Effector memory CD8-positive, alpha-beta T cell (primary cell): ENCODE measurements around the gene PTAR1.
A peak's percentile ranks its signal among the peaks of the same experiment; 100 is the strongest.
"Not testable (repeated sequence)": the region's sequence is repeated elsewhere in the genome, so short reads cannot be mapped to it uniquely, and the experiment has no call there.

Source experiments
- ATAC-seq: fragments of 150-1000 bp; cut with Tn5 transposase; replicated peaks from 2 replicates; pipeline ENCODE4 v1.10.0; 2021; ENCODE audit warnings: mild to moderate bottlenecking, moderate library complexity
- DNase-seq, 3 experiments: peaks; one replicate each; pipeline ENCODE4 v3.0.0; 2021
- H3K27ac Mint-ChIP-seq, 2 donors: one replicate each; pipeline ENCODE4 v1.8.0; 2022; ENCODE audit warnings: mild to moderate bottlenecking in 2 of 2, mixed read lengths in 2 of 2, moderate library complexity in 2 of 2
- H3K27me3 Mint-ChIP-seq, 2 donors: one replicate each; pipeline ENCODE4 v1.8.0; 2022; ENCODE audit warnings: mixed read lengths in 2 of 2
- H3K36me3 Mint-ChIP-seq: one replicate; pipeline ENCODE4 v1.8.0; 2022; ENCODE audit warnings: mild to moderate bottlenecking, moderate library complexity, mixed read lengths; ENCODE audit not compliant: insufficient read depth
- H3K4me1 Mint-ChIP-seq, 2 donors: one replicate each; pipeline ENCODE4 v1.8.0; 2022; ENCODE audit warnings: low read depth in 2 of 2, mixed read lengths in 2 of 2
- H3K4me3 Mint-ChIP-seq, 2 donors: one replicate each; pipeline ENCODE4 v1.8.0; 2022; ENCODE audit warnings: mild to moderate bottlenecking in 2 of 2, mixed read lengths in 2 of 2, moderate library complexity in 2 of 2
- H3K9me3 Mint-ChIP-seq, 2 donors: one replicate each; pipeline ENCODE4 v1.8.0; 2022; ENCODE audit warnings: mixed read lengths in 2 of 2
- total RNA-seq, 9 experiments: gene quantifications; one replicate each; lab custom pipeline; 2026; lab: John Stamatoyannopoulos, UW

The PTAR1 gene, protein sequence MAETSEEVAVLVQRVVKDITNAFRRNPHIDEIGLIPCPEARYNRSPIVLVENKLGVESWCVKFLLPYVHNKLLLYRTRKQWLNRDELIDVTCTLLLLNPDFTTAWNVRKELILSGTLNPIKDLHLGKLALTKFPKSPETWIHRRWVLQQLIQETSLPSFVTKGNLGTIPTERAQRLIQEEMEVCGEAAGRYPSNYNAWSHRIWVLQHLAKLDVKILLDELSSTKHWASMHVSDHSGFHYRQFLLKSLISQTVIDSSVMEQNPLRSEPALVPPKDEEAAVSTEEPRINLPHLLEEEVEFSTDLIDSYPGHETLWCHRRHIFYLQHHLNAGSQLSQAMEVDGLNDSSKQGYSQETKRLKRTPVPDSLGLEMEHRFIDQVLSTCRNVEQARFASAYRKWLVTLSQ
- 79.0 to 285 (median 114) reads per million in 9 experiments for total RNA-seq

DNA sequence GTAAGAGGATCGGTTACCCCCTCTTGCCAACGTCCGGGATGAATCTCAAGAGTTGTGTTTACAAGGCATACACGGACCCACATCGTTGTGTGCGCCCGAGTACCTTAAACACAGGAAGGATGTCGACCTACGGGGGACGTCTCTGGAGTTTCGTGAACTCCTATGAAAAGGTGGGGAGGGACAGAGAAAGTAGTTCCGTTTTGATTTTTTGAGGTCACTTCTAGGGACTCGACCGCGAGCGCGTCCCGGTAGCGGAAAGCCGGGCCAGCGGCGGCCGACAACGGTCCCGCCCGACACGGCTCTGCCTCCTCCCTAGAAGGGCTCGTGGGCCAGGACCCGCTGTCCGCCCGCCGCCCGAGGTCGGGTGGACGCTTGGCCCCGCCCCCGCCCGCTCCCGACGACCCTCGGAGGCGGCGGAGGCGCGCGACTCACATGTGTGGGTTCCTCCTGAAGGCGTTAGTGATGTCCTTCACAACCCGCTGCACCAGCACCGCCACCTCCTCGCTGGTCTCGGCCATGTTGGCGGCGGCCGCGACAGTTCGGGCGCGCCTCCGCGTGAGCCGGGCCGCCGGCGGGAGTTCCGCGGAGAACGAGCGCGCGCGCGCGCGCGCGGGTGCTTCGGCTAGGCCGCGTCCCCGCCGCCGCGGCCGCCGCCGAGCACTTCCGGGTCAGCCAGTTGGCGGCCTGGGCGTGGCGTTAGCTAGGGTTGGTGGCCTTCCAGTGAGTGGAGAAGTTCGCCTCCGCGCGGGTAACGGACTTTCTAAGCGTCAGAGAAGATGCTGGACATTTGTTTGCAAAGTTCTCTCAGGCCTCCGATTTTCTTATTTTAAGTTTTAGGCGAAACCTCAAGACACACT is at the start of gene PTAR1:
Gene PTAR1 (minus strand): TSS at position 591 of the 857 bp plus-strand sequence. CDS start 73 bp downstream, at position 518.
- Mint-ChIP-seq H3K4me3 (peak within 1 kb of the TSS; percentile 91 to 95), H3K9me3 (no peaks in the 10 kb centered on the region), H3K36me3 (peaks cover 10% of the 10 kb centered on the region), H3K27ac (peak within 1 kb of the TSS; percentile 94 to 95), H3K27me3 (no peaks in the 10 kb centered on the region), H3K4me1 (peaks cover 17 to 39% of the 10 kb centered on the region in 2 donors)
- ATAC-seq (peak; percentile 84), DNase-seq (peak; percentile 85 to 90 (median 86))

DNA sequence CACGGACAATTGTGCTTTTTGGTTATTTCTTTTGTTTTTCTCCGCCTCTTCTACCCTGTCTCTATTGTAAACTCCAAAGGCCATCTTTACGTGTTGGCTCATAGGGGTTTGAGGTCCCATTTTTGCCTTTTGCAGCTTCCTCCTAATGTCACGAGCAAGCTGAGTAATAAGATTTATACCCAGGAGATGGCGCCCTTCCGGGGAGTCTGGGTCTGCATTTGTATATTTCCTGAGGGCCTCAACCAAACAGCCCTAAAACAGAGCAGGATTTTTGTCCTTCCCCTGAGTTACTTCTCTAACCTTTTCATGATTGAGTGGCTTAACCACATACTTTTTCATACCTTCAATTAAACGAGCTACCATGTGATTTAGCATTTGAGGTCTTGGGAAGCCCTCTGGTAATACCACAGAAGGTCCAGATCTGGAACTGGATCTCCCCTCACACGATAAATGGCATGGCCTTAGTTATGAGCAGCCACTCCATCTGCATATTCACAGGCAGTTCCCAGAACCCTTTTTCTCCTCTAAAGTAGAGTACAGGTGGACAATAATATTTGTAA is 49.6 kb upstream of the PTAR1 start:
- Mint-ChIP-seq H3K27me3 (peaks cover 11 to 24% of the 10 kb centered on the region in 2 donors), H3K36me3 (no peaks in the 10 kb centered on the region), H3K4me1 (no peaks in the 10 kb centered on the region), H3K9me3 (no peaks in the 10 kb centered on the region), H3K27ac (no peak overlapping the region), H3K4me3 (no peak overlapping the region)
- DNase-seq (no peak), ATAC-seq (no peak)

DNA sequence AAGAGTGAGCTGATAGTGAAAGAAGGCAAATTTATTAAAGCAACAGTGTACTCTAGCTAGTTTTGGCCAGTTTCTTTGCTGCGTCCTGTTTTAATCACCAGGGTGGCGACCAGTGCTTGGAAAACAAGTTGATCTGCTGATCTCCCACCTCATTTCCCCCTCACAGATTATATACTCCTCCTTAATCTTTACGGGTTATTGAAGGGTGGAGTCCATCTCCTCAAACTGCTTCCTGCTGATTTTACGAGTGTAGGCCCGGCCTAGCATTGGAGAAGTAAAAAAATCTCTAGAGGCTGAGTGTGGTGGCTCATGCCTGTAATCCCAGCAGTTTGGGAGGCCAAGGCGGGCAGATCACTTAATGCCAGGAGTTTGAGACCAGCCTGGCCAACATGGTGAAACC is 46.8 kb upstream of the PTAR1 start:
- Mint-ChIP-seq H3K4me3 (no peak overlapping the region), H3K4me1 (no peaks in the 10 kb centered on the region), H3K27me3 (peaks cover 15 to 21% of the 10 kb centered on the region in 2 donors)

DNA sequence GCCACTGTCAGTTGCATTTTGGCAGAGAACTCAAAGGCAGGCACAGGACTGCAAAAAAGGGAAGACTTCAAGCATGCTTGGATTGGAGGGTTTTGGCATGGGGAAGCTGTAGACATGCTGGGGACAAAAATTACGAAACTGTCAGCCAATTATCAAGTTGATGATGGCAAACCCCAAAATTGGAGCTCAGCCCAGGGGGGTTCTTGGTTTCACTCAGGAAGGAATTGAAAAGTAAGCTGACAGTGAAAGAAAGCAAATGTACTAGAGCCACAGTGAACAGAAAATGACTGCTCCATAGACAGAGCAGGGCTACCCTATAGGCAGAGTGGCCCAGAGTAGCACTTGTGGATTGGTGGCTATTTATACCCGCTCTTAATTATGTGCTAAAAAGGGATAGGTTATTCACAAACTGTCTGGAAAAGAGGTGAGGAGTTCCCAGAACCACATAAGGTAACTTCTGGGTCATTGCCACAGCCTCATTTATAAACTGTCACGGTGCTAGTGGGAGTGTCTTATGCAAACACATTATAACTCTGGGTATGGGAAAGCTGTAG is 46.2 kb upstream of the PTAR1 start:
- no peak for ATAC-seq
- Mint-ChIP-seq H3K9me3 (no peaks in the 10 kb centered on the region), H3K36me3 (no peaks in the 10 kb centered on the region), H3K27ac (no peak overlapping the region), H3K27me3 (peaks cover 15 to 23% of the 10 kb centered on the region in 2 donors), H3K4me3 (no peak overlapping the region), H3K4me1 (no peaks in the 10 kb centered on the region)
- no peak for DNase-seq

More for the DNA sequence above, 46.8 kb upstream of the PTAR1 start:
- Mint-ChIP-seq H3K36me3 (no peaks in the 10 kb centered on the region), H3K27ac (no peak overlapping the region), H3K9me3 (no peaks in the 10 kb centered on the region)
- ATAC-seq (no peak), DNase-seq (no peak)

DNA sequence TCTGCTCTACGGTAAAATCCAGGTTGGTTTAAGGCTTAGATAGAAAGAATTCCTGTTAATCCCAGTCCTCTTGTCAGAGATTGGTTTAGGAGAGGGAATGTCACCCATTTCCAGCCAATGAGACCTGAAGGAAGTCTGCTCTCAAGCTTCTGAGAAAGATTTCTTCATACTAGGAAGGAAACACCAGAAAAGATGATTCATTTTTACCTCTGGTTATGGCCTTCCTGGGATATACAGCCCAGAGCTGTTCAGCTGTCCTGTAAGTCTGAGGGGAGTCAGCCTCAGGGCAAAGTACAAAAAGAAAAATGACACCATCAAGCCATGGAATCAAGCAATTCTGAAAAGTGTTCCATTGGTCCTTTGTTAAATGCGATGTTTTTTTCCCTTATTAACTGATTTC is 42.2 kb upstream of the PTAR1 start:
- peaks cover 21 to 28% of the 10 kb centered on the region in 2 donors for H3K27me3 Mint-ChIP-seq
- H3K4me1 Mint-ChIP-seq = no peaks in the 10 kb centered on the region
- DNase-seq (no peak), ATAC-seq (no peak)
- H3K9me3 Mint-ChIP-seq = no peaks in the 10 kb centered on the region
- no peaks in the 10 kb centered on the region for H3K36me3 Mint-ChIP-seq
- H3K27ac Mint-ChIP-seq = no peak overlapping the region
- H3K4me3 Mint-ChIP-seq = no peak overlapping the region

DNA sequence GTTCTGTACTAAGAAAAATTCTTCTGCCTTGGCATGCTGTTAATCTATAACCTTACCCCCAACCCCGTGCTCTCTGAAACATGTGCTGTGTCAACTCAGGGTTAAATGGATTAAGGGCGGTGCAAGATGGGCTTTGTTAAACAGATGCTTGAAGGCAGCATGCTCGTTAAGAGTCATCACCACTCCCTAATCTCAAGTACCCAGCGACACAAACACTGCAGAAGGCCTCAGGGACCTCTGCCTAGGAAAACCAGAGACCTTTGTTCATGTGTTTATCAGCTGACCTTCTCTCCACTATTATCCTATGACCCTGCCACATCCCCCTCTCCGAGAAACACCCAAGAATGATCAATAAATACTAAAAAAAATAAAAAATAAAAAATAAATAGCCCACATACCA is 40.2 kb upstream of the PTAR1 start:
- ATAC-seq, DNase-seq: not testable (repeated sequence)

DNA sequence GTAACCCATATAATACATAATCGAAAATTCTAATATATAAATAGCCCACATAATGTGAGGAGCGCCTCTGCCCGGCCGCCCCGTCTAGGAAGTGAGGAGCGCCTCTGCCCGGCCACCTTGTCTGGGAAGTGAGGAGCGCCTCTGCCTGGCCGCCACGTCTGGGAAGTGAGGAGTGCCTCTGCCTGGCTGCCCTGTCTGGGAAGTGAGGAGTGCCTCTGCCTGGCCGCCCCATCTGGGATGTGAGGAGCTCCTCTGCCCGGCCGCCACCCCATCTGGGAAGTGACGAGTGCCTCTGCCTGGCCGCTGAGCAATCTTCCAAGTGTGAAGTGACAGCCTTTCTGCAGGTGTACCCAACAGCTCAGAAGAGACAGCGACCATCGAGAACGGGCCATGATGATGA is 39.7 kb upstream of the PTAR1 start:
- not testable (repeated sequence) for H3K4me3 Mint-ChIP-seq, ATAC-seq, H3K36me3 Mint-ChIP-seq, H3K27ac Mint-ChIP-seq, DNase-seq, H3K4me1 Mint-ChIP-seq, H3K9me3 Mint-ChIP-seq
- peaks cover 14 to 42% of the 10 kb centered on the region in 2 donors for H3K27me3 Mint-ChIP-seq

More for the DNA sequence above, 40.2 kb upstream of the PTAR1 start:
- not testable (repeated sequence) for H3K4me3 Mint-ChIP-seq, H3K9me3 Mint-ChIP-seq, H3K36me3 Mint-ChIP-seq, H3K4me1 Mint-ChIP-seq, H3K27ac Mint-ChIP-seq
- peaks cover 9 to 42% of the 10 kb centered on the region in 2 donors for H3K27me3 Mint-ChIP-seq

DNA sequence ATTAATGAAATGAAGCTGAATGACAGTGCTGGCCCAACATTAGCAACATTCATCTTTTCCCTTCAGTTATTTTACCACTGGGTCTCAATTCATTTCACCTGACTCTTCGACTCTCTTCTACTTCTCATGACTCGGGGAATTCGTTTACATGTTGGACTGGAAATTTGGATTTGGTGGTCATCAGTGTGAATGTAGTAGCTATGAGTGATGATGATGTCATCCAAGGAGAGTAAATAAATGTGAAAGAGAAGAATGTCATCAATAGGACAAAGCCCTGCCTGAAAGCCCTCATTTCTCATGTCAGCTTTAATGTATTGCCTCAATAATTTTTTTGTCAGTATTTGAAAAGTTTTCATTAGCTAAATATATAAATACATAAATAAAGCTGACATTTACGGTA is 38.9 kb upstream of the PTAR1 start:
- no peaks in the 10 kb centered on the region for H3K9me3 Mint-ChIP-seq
- H3K27me3 Mint-ChIP-seq = peaks cover 18 to 43% of the 10 kb centered on the region in 2 donors
- H3K36me3 Mint-ChIP-seq = peaks cover 3% of the 10 kb centered on the region
- ATAC-seq (no peak), DNase-seq (no peak)
- H3K27ac Mint-ChIP-seq = no peak overlapping the region
- H3K4me1 Mint-ChIP-seq = no peaks in the 10 kb centered on the region
- no peak overlapping the region for H3K4me3 Mint-ChIP-seq

DNA sequence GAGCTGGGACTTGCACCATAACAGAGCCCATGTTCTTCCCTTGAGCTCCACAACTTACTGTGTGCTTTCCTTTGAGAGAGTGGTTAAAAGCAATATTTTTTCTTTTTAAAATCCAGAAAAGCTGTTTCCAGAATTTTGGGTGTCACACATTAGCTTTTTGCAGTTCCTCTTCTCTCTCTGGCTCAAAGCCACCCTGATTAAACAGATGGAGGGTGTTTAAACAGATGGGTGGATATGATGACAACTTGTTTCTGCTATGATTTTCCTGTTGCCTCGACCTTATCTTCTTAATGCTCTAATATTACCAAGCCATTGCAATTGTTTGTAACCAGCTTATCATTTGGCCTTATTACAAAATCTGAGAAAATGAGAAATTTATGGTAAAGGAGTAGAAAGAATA is 37.9 kb upstream of the PTAR1 start:
- ATAC-seq = no peak
- Mint-ChIP-seq H3K27me3 (peaks cover 25 to 42% of the 10 kb centered on the region in 2 donors), H3K36me3 (peaks cover 3% of the 10 kb centered on the region), H3K4me3 (no peak overlapping the region), H3K27ac (no peak overlapping the region), H3K4me1 (no peaks in the 10 kb centered on the region), H3K9me3 (no peaks in the 10 kb centered on the region)
- DNase-seq = no peak

DNA sequence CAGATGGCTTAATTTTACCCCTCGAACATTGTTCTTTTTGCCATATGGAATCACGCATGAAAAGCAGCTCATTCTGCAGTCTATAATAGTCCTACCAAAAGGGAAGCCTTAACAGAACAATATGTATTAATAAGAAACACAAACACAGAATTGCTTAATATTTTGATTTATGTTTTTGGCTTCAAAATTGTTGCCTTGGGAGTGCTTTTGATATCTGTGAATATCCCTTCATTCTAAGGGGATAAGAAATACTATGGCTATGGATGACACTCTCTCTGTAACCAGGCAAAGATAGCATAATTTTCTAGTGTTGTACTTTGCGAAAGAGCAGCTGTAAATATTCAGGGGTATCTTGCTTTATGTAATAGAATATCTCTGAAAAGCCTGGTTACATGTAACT is 34.5 kb upstream of the PTAR1 start:
- ATAC-seq (no peak), DNase-seq (no peak)
- Mint-ChIP-seq H3K4me1 (no peaks in the 10 kb centered on the region), H3K27me3 (peaks cover 44% of the 10 kb centered on the region in 2 donors), H3K9me3 (no peaks in the 10 kb centered on the region), H3K27ac (no peak overlapping the region), H3K4me3 (no peak overlapping the region), H3K36me3 (peaks cover 3% of the 10 kb centered on the region)

DNA sequence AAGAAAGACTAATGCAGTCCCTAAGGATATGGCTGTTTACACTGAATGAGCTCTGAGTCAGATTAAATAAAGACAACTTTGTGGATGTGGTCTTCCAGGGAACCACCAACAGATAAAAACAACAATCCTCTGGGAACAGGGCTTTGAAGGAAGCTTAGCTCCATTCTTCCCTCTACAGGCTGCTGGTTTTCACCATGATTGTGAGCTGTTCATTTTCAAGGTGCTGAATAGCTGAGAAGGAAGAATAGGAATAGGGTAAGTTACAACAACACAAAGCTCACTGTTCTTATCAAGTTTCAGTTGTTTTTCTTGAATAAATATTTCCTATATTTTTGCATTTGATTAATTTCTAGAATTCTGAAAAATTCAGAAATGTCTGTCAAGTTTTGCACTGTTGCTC is 25.9 kb upstream of the PTAR1 start:
- Mint-ChIP-seq H3K36me3 (peaks cover 3% of the 10 kb centered on the region), H3K9me3 (no peaks in the 10 kb centered on the region), H3K4me3 (no peak overlapping the region), H3K27ac (no peak overlapping the region), H3K27me3 (peaks cover 40 to 46% of the 10 kb centered on the region in 2 donors), H3K4me1 (no peaks in the 10 kb centered on the region)
- no peak for ATAC-seq
- DNase-seq = no peak

DNA sequence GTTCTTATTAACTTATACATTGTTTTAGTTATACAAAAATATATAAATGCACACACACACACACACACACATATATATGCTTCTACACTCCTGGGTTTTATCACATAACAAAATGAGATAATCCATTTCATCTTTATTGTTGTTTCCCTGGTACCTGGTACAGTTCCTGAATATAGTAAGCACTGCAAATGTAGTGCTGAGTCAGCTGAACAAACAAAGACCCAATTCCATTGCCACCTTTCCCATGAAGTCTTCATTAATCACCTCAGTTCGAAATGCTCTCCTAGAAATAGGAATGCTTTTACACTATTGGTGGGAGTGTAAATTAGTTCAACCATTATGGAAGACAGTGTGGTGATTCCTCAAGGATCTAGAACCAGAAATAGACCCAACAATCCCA is 13.4 kb upstream of the PTAR1 start:
- no peaks in the 10 kb centered on the region for H3K9me3 Mint-ChIP-seq
- H3K27ac Mint-ChIP-seq = no peak overlapping the region
- DNase-seq = no peak
- no peak overlapping the region for H3K4me3 Mint-ChIP-seq
- no peak for ATAC-seq
- H3K36me3 Mint-ChIP-seq = no peaks in the 10 kb centered on the region
- peaks cover 0 to 4% of the 10 kb centered on the region in 2 donors for H3K4me1 Mint-ChIP-seq
- H3K27me3 Mint-ChIP-seq = peaks cover 9 to 14% of the 10 kb centered on the region in 2 donors

DNA sequence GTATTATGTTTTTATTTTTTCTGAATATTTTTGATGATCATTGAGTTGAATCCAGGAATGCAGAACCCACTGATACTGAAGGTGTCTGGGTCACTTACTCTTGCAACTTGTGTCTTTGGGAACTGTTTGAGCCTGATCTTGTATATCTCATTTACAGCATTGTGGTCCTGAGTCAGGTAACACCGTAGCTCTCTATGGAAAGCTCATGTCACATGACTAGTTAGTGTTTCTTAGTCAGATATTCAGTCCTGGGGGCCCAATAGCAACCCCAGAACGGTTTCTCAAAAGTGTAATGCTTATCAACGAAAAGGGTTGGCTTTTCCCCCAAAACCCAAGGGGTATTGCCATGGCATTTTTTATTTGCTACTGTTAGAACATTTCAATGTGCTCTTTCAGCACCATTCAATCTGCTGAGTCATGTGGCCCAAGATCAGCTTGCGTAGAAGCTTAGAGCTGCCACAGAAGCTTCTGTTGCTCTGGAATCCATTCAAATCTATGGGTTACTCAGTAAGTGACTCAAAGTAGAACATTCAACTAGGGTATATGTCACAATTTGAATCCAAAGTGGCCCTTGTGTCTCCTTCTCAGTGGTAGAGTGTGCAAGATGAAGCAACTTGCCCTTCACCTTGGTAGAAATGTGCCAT is 12.1 kb upstream of the PTAR1 start:
- Mint-ChIP-seq H3K4me1 (peaks cover 0 to 4% of the 10 kb centered on the region in 2 donors), H3K27me3 (peaks cover 5 to 9% of the 10 kb centered on the region in 2 donors), H3K27ac (no peak overlapping the region), H3K4me3 (no peak overlapping the region), H3K36me3 (no peaks in the 10 kb centered on the region), H3K9me3 (no peaks in the 10 kb centered on the region)
- no peak for DNase-seq
- no peak for ATAC-seq
